ENCODE data around the gene NEK2.
"Not testable (repeated sequence)": the region's sequence is repeated elsewhere in the genome, so short reads cannot be mapped to it uniquely, and the experiment has no call there.

NEK2 gene

DNA sequence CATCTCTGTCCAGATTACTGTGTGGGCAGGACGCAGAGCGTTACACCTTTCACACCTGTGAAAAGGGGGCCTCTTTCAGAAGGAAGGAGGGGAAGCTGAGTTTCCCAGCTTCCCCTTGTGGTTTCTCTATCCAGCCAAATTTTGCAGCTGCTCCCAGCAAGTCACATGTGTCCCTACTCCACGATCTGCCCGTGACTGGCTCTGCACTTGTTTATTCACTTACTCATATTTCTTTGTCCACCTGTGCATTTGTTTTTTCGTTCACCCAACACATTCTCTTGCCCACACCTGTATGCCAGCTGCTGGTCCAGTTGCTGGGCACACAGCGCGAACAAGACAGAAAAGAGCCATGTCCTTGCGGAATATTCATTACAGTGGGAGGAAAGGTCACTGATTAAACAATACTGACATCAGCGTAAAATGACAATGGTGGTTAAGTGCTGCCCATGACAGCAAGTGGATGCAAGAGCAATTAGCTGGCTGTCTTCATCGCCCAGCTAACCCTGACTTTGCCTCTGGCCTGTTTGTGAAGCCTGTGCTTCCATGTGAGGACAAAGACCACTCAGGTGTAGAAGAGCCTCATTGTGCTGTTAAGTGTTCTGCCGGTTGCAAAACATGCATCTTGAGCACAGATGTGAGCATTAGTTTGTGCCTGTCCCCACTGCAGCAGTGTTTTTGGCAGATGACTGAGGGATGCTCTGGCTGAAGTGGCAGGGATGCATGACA lies 28.6 kb upstream of the NEK2 start:
- no peak overlapping the region for H3K27ac ChIP-seq
- no peak for TF ChIP-seq CTCF (conservative IDR thresholded peaks at IDR 0.05)

GRCh38 chr1:211701733-211702132 lies 26.3 kb upstream of the NEK2 start:
- no peak overlapping the region for H3K27ac ChIP-seq
- no peak for TF ChIP-seq ZFX (IDR thresholded peaks at IDR 0.05)
- no peak for TF ChIP-seq CTCF (conservative IDR thresholded peaks at IDR 0.05)

DNA sequence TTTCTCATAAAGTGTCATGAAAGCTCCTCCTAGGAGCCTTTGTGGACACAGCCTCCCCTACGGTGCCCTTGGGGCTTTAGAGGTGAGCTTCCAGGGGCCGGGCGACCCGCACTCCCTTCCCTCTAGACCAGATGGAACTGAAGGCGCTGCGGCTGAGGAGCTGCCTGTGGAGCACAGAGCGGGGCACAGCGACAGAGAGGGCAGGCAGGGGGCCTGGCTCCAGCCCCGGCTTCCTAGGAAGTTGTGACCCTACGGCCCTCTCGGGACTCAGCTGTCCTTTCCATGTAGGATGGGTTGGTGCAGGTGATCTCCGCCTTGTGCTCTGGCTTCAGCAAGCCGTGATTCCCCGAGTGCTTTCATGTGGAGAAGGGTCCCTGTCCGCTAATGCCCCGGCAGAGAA lies 23.6 kb upstream of the NEK2 start:
- no peak for TF ChIP-seq ZFX (IDR thresholded peaks at IDR 0.05)
- no peak for TF ChIP-seq CTCF (conservative IDR thresholded peaks at IDR 0.05)
- no peak overlapping the region for H3K27ac ChIP-seq

GRCh38 chr1:211698161-211699026 lies 23.0 kb upstream of the NEK2 start:
- TF ChIP-seq ZFX (IDR thresholded peaks at IDR 0.05) = no peak
- TF ChIP-seq CTCF (conservative IDR thresholded peaks at IDR 0.05) = peak; percentile 99
- no peak overlapping the region for H3K27ac ChIP-seq

- no peak overlapping the region for H3K27ac ChIP-seq
- no peak for TF ChIP-seq ZFX (IDR thresholded peaks at IDR 0.05)
- TF ChIP-seq CTCF (conservative IDR thresholded peaks at IDR 0.05) = no peak
These were observed 21.9 kb upstream of the NEK2 start for GRCh38 chr1:211697356-211697755.

DNA sequence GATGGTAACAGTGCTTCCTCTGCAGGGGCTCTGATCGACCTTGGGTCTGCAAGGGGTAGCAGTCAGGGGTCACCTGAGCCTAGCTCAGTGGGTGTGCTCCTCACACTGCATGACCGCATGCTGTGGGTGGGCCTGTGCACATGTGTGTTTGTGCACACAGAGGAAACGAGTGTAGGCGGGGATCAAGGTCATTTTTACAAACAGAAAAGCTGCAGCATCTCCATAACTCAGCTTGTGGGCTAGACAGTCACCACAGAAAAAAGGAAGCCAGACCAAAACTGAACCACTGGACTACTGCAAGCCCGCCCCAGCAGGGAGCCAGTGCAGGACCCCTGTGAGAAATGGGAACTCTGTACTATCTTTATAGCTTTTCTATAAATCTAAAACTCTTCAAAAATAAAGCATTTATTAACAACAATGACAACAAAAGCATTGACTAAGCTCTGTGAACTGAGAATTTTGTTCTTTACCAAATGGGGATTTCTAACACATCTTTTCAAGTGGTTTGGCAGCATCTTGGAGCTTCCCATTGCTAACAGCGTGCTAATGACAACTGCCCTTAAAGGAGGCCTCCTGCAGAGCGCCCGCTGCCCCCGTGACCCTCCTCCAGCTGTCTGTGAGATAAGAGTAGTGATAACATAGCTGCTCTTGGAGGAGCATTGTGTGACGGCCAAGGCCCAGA lies 19.9 kb upstream of the NEK2 start:
- TF ChIP-seq ZFX (IDR thresholded peaks at IDR 0.05) (no peak), CTCF (conservative IDR thresholded peaks at IDR 0.05) (no peak)
- no peak overlapping the region for H3K27ac ChIP-seq

GRCh38 chr1:211693911-211694310 lies 18.5 kb upstream of the NEK2 start:
- not testable (repeated sequence) for H3K27ac ChIP-seq
